SU-DHL-6 (cell line): Measurements from ENCODE around the gene FSTL3.

Source experiments
- H2AFZ ChIP-seq: fragments of 200-600 bp; sonication (generic); 2 replicates; pipeline ENCODE4 v1.6.1; 2014; ENCODE audit warnings: low read depth, mild to moderate bottlenecking, moderate library complexity, mixed read lengths, antibody characterized with exemption, low read length; ENCODE audit not compliant: severe bottlenecking
- H3F3A ChIP-seq: fragments of 200-600 bp; shearing (Covaris generic); 2 replicates; pipeline ENCODE4 v1.6.0; 2016; ENCODE audit warnings: antibody characterized with exemption, mild to moderate bottlenecking; ENCODE audit not compliant: insufficient read depth
- H3K27ac ChIP-seq: fragments of 200-600 bp; sonication (generic); 2 replicates; pipeline ENCODE4 v1.5.1; 2016; ENCODE audit warnings: low read depth, mild to moderate bottlenecking, low read length, moderate library complexity, mixed read lengths
- H3K27me3 ChIP-seq: fragments of 200-600 bp; sonication (generic), shearing (Covaris generic); 2 replicates; pipeline ENCODE4 v1.6.0; 2014; ENCODE audit warnings: mild to moderate bottlenecking, low read length
- H3K36me3 ChIP-seq: fragments of 200-600 bp; sonication (generic); 2 replicates; pipeline ENCODE4 v1.6.1; 2014; ENCODE audit warnings: mild to moderate bottlenecking, low read length, mixed read lengths
- H3K4me2 ChIP-seq: fragments of 300-600, 200-600 bp; shearing (Covaris generic), sonication (generic); 2 replicates; pipeline ENCODE4 v1.6.0; 2014; ENCODE audit warnings: low read length, low read depth, mild to moderate bottlenecking; ENCODE audit not compliant: poor library complexity, severe bottlenecking
- H3K4me3 ChIP-seq: fragments of 200-600 bp; sonication (generic); 2 replicates; pipeline ENCODE4 v1.5.1; 2014; ENCODE audit warnings: antibody characterized with exemption, low read length, mild to moderate bottlenecking, mixed read lengths; ENCODE audit not compliant: insufficient read depth, poor library complexity, severe bottlenecking
- H3K79me2 ChIP-seq: fragments of 200-600 bp; sonication (generic); 2 replicates; pipeline ENCODE4 v1.6.1; 2014; ENCODE audit warnings: mild to moderate bottlenecking, low read length, moderate library complexity; ENCODE audit not compliant: insufficient read depth
- H3K9ac ChIP-seq: fragments of 200-600 bp; sonication (generic); 2 replicates; pipeline ENCODE4 v1.7.0; 2014; ENCODE audit warnings: mild to moderate bottlenecking, low read length
- H3K9me2 ChIP-seq: fragments of 200-600 bp; sonication (generic); replicated peaks from 2 replicates; pipeline ENCODE4 v1.6.1; 2014; ENCODE audit warnings: low read length; ENCODE audit not compliant: insufficient read depth
- H3K9me3 ChIP-seq: fragments of 200-600 bp; sonication (generic); 2 replicates; pipeline ENCODE4 v1.6.1; 2014; ENCODE audit warnings: low read length, mixed read lengths; ENCODE audit not compliant: insufficient read depth
- H4K20me1 ChIP-seq: fragments of 200-600 bp; sonication (generic); 2 replicates; pipeline ENCODE4 v1.6.1; 2014; ENCODE audit warnings: low read depth, mild to moderate bottlenecking, antibody characterized with exemption, low read length, moderate library complexity, mixed read lengths
- CTCF ChIP-seq: fragments of 200-600 bp; sonication (generic); IDR thresholded peaks from one replicate; pipeline ENCODE4 v1.5.1; 2017; ENCODE audit warnings: antibody characterized with exemption, mild to moderate bottlenecking, low read length, moderate library complexity; ENCODE audit not compliant: insufficient read depth, poor library complexity, severe bottlenecking
- EZH2phosphoT487 ChIP-seq: fragments of 200-600 bp; sonication (generic), shearing (Covaris generic); conservative IDR thresholded peaks from 2 replicates; pipeline ENCODE4 v1.6.1; 2018; ENCODE audit warnings: mild to moderate bottlenecking, antibody characterized with exemption, low read length, moderate library complexity, mixed read lengths

The FSTL3 gene

GRCh38 chr19:670609-671075 lies 5.5 kb upstream of the FSTL3 start:
- Histone ChIP-seq H3K27me3 (no peaks in the 10 kb centered on the region), H3F3A (no peaks in the 10 kb centered on the region), H3K9me2 (no peaks in the 10 kb centered on the region), H2AFZ (no peak overlapping the region), H3K9ac (no peak overlapping the region), H3K9me3 (no peaks in the 10 kb centered on the region), H3K4me2 (no peak overlapping the region), H3K27ac (no peak overlapping the region), H3K36me3 (no peaks in the 10 kb centered on the region), H4K20me1 (no peaks in the 10 kb centered on the region), H3K79me2 (no peaks in the 10 kb centered on the region), H3K4me3 (no peak overlapping the region)
- TF ChIP-seq CTCF (no peak), EZH2phosphoT487 (no peak)

GRCh38 chr19:674282-675151 lies 1.7 kb upstream of the FSTL3 start:
- Histone ChIP-seq H3K9ac (no peak overlapping the region), H3K36me3 (no peaks in the 10 kb centered on the region), H3F3A (0 out of 2 replicates have a peak, but pooled peaks cover 8% of the 10 kb centered on the region), H4K20me1 (no peaks in the 10 kb centered on the region), H3K4me3 (no peak overlapping the region), H3K79me2 (no peaks in the 10 kb centered on the region), H2AFZ (no peak overlapping the region), H3K4me2 (no peak overlapping the region), H3K27ac (no peak overlapping the region), H3K9me3 (no peaks in the 10 kb centered on the region), H3K27me3 (no peaks in the 10 kb centered on the region), H3K9me2 (no peaks in the 10 kb centered on the region)
- TF ChIP-seq CTCF: no peak
- TF ChIP-seq EZH2phosphoT487: no peak

- Histone ChIP-seq H3K9ac (no peak overlapping the region), H3K27ac (no peak overlapping the region), H3K4me3 (no peak overlapping the region), H4K20me1 (no peaks in the 10 kb centered on the region), H3K9me2 (no peaks in the 10 kb centered on the region), H3K4me2 (no peak overlapping the region), H3K36me3 (no peaks in the 10 kb centered on the region), H2AFZ (no peak overlapping the region), H3K9me3 (no peaks in the 10 kb centered on the region), H3K27me3 (no peaks in the 10 kb centered on the region), H3F3A (0 out of 2 replicates have a peak, but pooled peaks cover 9% of the 10 kb centered on the region), H3K79me2 (no peaks in the 10 kb centered on the region)
- TF ChIP-seq CTCF (no peak), EZH2phosphoT487 (no peak)
Observed at GRCh38 chr19:676007-676338, 219 bp upstream of the FSTL3 start.
